GM23338 (cell line): ENCODE results near the gene DLG4.

Experiments
- CREB1 ChIP-seq: fragments of 250-450 bp; sonication (Bioruptor Pico); IDR thresholded peaks from 2 replicates; pipeline ENCODE4 v1.5.0; 2020; ENCODE audit warnings: low read depth, mild to moderate bottlenecking, moderate library complexity
- CTCF ChIP-seq, 2 experiments: fragments of 200-600 bp in 1 of 2; sonication (generic) in 1 of 2; conservative IDR thresholded peaks; 2 replicates each; pipeline versions ENCODE4 v1.5.1 to v1.6.1; 2016 to 2017; ENCODE audit warnings: antibody characterized with exemption in 2 of 2, low read depth in 2 of 2, mild to moderate bottlenecking in 2 of 2, moderate library complexity in 1 of 2
- ETS1 ChIP-seq: IDR thresholded peaks from 2 replicates; pipeline ENCODE4 v1.6.1; 2016; ENCODE audit warnings: antibody characterized with exemption
- EZH2 ChIP-seq: fragments of 200-600 bp; sonication (generic); IDR thresholded peaks from one replicate; pipeline ENCODE4 v1.8.0; 2017; ENCODE audit warnings: antibody characterized with exemption, mild to moderate bottlenecking, low read depth; ENCODE audit not compliant: unreplicated experiment
- EZH2phosphoT487 ChIP-seq: fragments of 200-600 bp; sonication (generic); IDR thresholded peaks from one replicate; pipeline ENCODE4 v1.8.1; 2018; ENCODE audit warnings: antibody characterized with exemption; ENCODE audit not compliant: unreplicated experiment
- JUNB ChIP-seq: IDR thresholded peaks from one replicate; pipeline ENCODE4 v1.6.1; 2016; ENCODE audit warnings: antibody characterized with exemption; ENCODE audit not compliant: unreplicated experiment
- NANOG ChIP-seq: IDR thresholded peaks from 2 replicates; pipeline ENCODE4 v1.6.1; 2016; ENCODE audit warnings: antibody characterized with exemption, borderline replicate concordance
- POLR2AphosphoS5 ChIP-seq: IDR thresholded peaks from 2 replicates; pipeline ENCODE4 v1.6.1; 2016; ENCODE audit warnings: antibody characterized with exemption, low read depth
- REST ChIP-seq: IDR thresholded peaks from one replicate; pipeline ENCODE4 v1.6.1; 2018; ENCODE audit warnings: antibody characterized with exemption; ENCODE audit not compliant: unreplicated experiment
- STAT1 ChIP-seq: IDR thresholded peaks from one replicate; pipeline ENCODE4 v1.6.1; 2016; ENCODE audit warnings: antibody characterized with exemption; ENCODE audit not compliant: unreplicated experiment
- ZNF114 ChIP-seq: fragments of 250-450 bp; sonication (Bioruptor Pico); IDR thresholded peaks from 2 replicates; pipeline ENCODE4 v1.5.0; 2020; ENCODE audit warnings: mild to moderate bottlenecking, moderate library complexity
- ZNF331 ChIP-seq: fragments of 250-450 bp; sonication (Bioruptor Pico); IDR thresholded peaks from 2 replicates; pipeline ENCODE4 v1.5.0; 2020; ENCODE audit warnings: low read depth, mild to moderate bottlenecking, moderate library complexity
- ZNF462 ChIP-seq: fragments of 250-450 bp; sonication (Bioruptor Pico); IDR thresholded peaks from 2 replicates; pipeline ENCODE4 v1.5.0; 2020; ENCODE audit warnings: mild to moderate bottlenecking, moderate library complexity

- TF ChIP-seq CTCF (conservative IDR thresholded peaks at IDR 0.05; ENCODE audit: low read depth in 2 of 2) (no peak), POLR2AphosphoS5 (no peak), EZH2 (no peak), REST (no peak), EZH2phosphoT487 (no peak), ZNF331 (no peak), ETS1 (no peak), CREB1 (no peak), JUNB (no peak), STAT1 (no peak), NANOG (no peak), ZNF462 (CRISPR knock-in tag) (no peak), ZNF114 (CRISPR knock-in tag) (no peak)
Observed at GRCh38 chr17:7176841-7177190, 42.8 kb downstream of the DLG4 start.
